ENCODE data around the gene OR6X1. TPM values are rescaled to one million over a fixed set of nuclear protein-coding genes. Genes with fewer than 3 reads are reported as not detected.

OR6X1 gene
- polyA plus RNA-seq, 3 donors: not detected

DNA sequence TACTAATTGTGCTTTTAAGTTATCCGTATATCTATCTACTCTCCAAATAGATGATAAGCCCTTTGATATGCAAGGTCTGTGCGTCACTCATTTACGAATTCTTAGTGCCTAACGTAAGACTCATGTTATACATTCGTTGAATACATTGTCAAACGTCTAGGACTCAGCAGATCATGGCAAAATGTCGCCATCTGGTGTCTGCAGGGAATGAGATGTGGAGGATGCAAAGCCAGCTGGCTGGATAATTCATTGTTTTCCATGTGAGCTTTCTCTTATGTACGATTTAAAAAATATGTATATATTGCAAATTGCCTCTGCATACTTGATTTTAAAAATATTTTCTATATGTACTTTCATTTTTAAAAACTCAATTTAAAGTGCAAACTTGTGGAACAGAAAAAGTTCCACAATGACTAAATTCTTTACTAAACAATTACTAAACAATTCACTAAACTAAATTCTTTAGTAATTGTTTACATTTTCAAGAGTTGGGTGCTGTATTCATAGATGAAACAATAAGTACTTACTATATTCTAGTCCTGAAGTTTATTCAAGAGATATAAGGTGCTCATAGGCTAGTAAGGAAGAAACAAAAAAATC is 46.6 kb downstream of the OR6X1 start:
- DNase-seq (ENCODE audit: extremely low read depth in 1 of 11, low read depth in 9 of 11, low spot score in 4 of 11): peak; percentile 47 to 77 (median 59)

DNA sequence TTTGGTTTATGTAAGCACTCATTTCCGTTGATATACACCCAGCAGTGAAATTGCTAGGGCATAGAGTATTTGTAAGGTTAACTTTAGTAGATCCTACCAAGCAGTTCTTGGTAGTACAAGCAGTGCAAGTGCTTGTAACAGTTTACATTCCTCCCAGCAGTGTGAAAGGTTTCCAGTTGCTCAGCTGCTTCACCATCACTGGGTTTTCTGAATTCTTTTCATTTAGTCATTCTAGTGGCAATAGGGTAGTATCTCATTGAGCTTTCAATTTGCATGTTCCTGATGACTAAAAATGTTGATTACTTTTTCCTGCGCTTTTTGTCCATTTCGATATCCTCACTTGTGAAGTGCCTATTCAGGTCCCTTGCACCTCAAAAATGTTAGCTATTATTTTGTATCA is 47.1 kb downstream of the OR6X1 start:
- DNase-seq (ENCODE audit: extremely low read depth in 1 of 11, low read depth in 9 of 11, low spot score in 4 of 11): no peak

- no peak for DNase-seq (ENCODE audit: extremely low read depth in 1 of 11, low read depth in 9 of 11, low spot score in 4 of 11)
These were observed 50.0 kb downstream of the OR6X1 start for GRCh38 chr11:123704341-123704740.

Other genes with a start within 250 kb of the OR6X1 start
- 1 to 10 TPM; 1.3 to 2.5 (median 1.7) TPM for gene SCN3B, start 99.9 kb downstream of the OR6X1 start, polyA plus RNA-seq (ENCODE audit: insufficient read length in 3 of 3)
- 10 to 100 TPM; 17.4 to 22.1 (median 18.1) TPM for gene ZNF202, start 12.9 kb downstream of the OR6X1 start, polyA plus RNA-seq (ENCODE audit: insufficient read length in 3 of 3)
- gene OR6M1, start 51.8 kb upstream of the OR6X1 start, polyA plus RNA-seq (ENCODE audit: insufficient read length in 3 of 3): not detected
- not detected for gene TMEM225, start 131.2 kb upstream of the OR6X1 start, polyA plus RNA-seq (ENCODE audit: insufficient read length in 3 of 3)
- gene OR8D4, start 147.6 kb upstream of the OR6X1 start, polyA plus RNA-seq (ENCODE audit: insufficient read length in 3 of 3): under 1 TPM in 1 of 3 donors, not detected in 2; 0.05 TPM
- not detected for gene OR4D5, start 185.1 kb upstream of the OR6X1 start, polyA plus RNA-seq (ENCODE audit: insufficient read length in 3 of 3)
- under 1 TPM in 1 of 3 donors, not detected in 2; 0.09 TPM for gene OR6T1, start 189.3 kb upstream of the OR6X1 start, polyA plus RNA-seq (ENCODE audit: insufficient read length in 3 of 3)
- not detected for gene OR10S1, start 223.3 kb upstream of the OR6X1 start, polyA plus RNA-seq (ENCODE audit: insufficient read length in 3 of 3)
- gene OR10G6, start 240.6 kb upstream of the OR6X1 start, polyA plus RNA-seq (ENCODE audit: insufficient read length in 3 of 3): not detected

Measured in renal cortex interstitium (tissue), 11 donors.